Right lung (tissue), 5 donors: ENCODE measurements around the gene PIP5K1C. TPM values are rescaled to one million over a fixed set of nuclear protein-coding genes. Genes with fewer than 3 reads are reported as not detected.

ENCODE experiments used
- DNase-seq, 2 donors: peaks; one replicate each; pipeline ENCODE4 v3.0.0-alpha.2; 2013
- polyA plus RNA-seq, 5 donors: library from polyadenylated mRNA; unstranded; fragments of 120-200 nt; gene quantifications; one replicate each; pipeline versions ENCODE4 v1.2.1 to v1.2.3, GENCODE V29; 2013; ENCODE audit warnings: inconsistent platforms in 1 of 5, low replicate concordance in 1 of 5; ENCODE audit not compliant: insufficient read length in 5 of 5, insufficient read depth in 1 of 5

Gene PIP5K1C
- polyA plus RNA-seq, 5 donors, result 16.6 to 32.1 (median 23.6) TPM

DNA sequence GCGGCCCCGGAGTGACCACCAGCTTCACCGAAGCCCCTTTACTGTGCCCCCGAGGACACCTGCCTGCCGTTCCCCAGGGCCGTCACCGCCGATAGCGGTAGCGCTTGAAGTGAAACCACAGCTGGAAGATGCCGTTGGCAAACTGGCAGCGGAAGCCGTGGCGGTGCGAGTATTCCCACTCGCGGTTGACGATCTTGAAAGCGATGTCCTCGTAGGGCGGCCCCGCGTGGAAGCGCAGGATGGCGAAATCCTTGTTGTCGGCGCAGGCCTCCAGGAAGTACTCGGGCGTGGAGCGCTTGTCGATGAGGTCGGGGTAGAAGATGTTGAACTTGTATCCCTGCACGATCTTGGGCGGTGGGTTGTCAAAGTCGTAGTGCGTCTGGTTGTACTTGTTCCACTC is 88.4 kb downstream of the PIP5K1C start:
- DNase-seq, result no peak

DNA sequence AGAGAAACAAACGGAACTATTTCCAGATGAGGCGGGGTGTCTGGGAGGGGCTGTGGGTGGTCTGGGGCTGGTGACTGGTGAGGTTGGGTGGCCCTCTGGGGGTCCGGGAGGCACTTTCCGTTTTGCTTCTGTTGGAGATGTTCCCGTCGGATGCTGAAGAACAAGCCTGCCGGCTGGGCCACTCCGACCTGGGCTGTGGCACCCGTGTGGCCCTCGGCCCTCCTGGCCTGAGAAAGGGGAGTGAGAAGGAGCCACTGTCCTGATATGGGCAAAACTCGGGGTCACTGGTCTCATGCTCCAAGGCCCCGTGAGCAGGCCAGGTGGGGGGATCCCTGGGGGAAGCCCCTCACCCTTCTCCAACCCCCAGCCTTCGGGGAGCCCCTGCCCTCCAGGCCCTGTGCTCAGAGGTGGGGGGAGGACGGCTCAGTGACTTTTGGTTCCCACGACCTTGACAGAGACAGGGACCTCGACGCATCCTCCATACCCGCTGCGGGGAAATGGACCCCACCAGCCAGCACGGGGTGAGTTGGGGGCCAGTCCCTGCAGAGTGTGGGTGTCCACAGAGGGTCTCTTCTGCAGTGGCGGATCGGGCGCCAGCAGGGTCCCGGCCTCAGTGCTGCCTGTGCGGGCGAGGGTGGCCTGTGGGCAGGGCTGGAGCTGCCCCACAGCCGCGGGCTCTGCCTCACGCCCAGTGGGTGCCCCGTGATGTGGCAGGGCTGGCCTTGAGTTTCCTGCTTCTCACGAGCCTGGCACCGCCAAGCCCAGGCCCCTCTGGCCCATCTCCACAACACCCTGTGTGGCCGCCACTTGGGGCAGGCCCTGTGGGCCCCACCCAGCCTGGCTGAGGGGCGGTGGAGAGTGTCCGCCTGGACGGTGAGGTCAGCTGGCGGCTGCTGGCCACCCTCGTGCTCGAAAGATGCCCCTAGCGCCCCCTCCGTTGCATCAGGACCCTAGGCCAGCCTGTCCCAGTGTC is 89.2 kb downstream of the PIP5K1C start:
- DNase-seq, result no peak

DNA sequence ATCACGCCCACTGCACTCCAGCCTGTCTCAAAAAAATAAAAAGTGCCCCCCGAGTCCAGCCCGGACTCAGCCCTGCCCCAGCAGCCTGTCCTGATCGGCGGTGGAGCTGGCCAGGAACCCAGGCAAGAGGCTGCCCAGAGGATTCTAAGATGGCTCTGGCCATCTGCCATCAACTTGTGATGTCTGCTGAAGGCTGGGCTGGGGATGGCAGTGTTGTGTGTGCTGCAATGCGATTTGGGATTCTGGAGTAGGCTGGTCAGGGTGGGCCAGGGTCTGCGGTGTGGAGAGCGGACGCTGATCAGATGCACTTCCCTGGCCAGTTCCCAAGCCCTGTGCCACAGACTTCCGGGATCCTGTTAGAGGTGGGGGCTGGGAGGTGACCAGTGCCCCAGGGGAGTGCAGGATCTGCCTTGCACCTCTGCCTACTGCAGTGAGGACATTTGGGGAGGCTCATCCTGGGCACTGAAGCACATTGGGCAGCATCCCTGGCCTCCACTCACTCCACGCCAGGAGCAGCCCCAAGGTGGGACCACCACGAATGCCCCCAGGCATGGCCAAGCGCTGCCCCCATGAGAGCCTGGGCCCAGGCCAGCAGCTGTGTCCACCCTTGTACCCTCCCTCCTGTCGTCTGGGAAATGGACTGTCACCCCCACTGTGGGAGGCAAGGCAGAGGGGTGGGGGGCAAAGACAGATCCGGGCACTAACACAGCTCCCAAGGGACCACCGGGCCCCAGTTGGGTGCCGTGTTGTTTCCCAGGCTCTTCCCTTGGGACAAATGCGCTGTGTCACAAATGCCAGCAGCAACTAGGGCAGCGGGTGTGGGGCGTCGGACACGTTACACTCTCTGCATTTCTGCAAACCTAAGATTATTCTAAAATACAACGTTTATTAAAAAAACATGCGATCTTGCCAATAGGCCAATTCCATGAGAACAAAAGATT is 90.2 kb downstream of the PIP5K1C start:
- no peak for DNase-seq

DNA sequence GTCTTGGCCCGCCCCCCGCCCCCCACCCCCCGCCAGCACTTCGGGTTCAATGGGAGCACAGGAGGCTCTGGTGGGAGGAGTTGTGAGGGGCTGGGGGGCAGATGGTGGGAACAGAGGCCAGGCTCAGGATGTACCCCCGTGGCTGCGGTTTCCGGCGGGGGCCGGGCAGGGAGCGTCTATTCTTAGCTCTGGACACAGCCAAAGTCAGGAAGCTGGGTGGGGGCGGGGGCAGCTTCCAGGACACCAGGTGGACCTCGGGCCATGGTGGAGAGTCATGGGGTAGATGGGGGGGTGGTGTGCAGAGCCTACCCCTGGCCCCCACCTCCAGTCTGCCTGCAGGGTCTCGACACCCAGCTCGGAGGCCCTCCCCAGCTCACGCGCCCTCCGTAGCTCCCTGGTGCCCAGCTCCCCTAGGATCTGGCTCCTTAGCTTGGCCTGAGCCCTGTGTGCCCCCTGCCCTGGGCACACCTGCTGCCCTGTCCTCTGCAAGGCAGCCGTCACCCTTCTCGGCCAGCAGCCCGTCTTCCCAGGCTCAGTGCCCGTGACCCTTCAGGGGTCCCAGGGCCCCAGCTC is 91.4 kb downstream of the PIP5K1C start:
- no peak for DNase-seq

DNA sequence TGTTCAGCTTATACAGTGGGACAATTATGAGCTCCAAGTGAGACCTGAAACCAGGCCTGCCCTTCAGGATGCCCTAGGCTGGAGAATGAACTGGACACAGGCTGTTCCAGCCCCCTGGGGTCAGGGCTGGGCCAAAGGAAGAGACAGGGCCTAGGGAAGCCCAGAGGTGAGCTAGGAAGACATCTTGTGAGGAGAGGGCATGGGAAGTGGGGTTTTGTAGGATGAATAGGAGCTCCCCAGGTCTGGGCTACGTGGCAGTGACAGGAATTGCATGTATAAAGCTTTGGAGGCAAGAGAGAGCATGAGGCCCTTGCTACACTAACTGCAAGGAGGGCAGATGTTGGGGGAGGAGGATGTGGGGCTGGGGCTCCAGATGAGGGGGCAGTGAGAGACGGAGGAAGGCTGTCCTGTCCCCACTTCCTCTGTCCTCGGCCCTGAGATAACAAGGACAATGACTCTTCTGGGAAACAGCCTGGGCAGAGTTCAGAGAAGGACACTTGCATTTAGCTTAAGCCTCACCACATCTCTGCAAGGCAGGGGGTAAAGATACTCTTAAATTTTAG is 92.1 kb downstream of the PIP5K1C start:
- no peak for DNase-seq

DNA sequence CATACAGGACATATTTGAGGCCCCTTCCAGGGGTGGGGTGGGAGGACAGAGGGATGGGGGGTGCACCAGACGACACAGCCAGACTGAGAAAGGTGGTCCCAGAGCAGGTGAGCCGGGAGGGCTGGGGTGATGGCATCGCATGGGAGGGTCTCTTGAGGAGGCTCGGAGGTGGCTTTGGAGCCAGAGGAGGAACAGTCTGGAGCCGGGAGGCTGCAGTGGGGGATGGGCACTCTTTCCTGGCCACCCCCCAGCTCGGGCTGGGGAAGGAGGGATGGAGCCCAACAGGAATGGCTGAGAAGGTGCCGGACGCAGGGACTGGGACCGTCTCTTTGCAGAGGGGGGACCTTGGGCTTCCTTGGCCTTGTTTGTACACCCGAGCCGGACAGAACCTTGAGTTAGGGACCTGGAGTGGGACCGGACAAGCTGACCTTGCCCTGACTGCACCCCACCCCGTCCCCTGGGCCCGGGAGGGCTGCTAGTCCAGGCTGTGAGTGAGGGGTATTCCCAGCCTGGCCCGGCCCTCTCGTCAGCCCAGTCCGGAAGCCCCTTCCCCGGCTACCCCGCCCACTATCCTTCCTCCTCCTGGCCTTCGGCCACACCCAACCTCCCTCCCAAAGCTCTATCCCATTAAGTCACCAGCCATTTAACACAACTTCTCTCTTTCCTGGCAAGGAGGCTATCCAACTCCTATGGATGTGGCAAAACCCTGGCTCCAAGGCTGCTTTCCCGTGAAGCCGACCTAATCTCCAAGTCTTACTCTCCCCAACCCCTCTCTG is 92.8 kb downstream of the PIP5K1C start:
- DNase-seq, result peak in 1 of 2 donors; percentile 33

DNA sequence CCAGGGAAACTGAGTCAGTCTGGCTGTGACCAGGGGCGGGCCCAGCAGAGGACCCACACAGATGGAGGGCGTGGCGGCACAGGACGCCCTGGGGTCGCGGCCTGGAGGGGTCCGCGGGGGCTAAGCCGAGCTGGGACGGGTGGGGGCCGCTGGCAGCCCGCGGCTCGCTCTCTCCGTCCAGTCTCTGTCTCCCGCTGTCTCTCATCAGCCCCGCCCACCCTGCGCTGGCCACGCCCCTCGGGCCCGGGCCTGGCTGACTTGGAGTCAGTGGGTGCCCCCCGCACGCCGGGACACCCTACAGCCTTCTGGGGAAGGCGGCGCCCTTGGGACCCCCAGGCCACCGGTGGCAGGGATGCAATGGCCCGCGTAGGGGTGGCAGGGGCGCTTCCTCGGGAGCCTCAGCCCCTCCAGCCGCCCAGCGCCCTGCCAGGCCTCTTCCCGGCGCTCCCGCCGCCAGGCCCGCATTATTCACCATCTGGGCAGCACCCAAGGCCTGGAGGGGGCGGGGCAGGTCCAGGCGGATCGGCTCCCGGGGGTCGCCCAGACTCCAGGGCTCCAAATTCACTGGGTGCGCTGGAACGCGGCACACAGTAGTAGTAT is 93.5 kb downstream of the PIP5K1C start, which contains the start of gene TBXA2R:
TSS of gene TBXA2R (minus strand) at position 186 of the 600 bp plus-strand sequence. CDS start 6,241 bp downstream, outside the sequence.
- peak in 1 of 2 donors; percentile 31 for DNase-seq

DNA sequence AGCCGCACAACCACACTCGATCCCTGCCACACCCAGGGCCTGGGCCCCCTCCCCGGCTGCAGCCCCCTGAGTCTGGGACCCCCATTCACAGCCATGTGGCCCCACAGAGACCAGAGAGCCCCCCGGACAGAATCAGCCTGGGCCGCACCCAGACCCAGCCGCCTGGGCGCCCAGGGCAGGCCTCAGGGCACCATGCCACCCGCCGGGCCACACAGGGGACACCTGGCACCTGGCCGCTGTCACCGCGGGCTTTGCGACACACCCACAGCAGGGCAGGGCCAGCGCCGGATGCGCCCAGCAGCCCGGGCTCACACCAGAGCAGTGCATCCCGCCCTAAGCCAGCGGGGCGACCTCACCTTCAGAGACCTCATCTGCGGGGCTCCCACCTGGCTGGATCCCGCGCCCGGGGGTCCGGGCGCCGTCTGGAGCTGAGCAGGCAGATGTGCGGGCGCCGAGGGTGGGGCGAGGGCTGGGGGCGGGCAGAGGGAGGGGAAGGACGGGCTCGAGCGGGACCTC is 94.0 kb downstream of the PIP5K1C start:
- DNase-seq, result no peak

DNA sequence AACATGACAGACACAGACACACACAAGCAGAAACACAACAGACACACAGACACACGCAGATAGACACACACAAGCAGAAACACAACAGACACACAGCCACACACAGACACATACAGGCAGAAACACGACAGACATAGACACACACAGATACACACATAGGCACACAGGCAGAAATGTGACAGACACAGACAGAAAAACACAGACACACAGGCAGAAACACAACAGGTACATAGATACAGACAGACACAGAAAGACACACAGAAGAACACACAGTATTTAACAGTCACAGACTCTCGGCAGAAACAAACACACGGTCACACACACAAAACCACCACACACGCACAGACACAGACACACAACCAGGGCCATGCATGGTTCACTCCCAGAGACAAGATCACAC is 94.5 kb downstream of the PIP5K1C start:
- no peak for DNase-seq

DNA sequence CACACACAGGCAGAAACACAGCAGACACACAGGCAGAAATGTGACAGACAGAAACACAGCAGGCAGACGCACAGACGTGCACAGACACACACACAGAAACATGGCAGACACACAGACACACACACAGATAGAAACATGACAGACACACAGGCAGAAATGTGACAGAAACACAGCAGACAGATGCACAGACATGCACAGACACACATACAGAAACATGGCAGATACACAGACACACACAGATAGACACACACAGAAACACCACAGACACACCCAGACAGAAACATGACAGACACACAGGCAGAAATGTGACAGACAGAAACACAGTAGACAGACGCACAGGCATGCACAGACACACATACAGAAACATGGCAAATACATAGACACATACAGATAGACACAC is 94.9 kb downstream of the PIP5K1C start:
- no peak for DNase-seq

DNA sequence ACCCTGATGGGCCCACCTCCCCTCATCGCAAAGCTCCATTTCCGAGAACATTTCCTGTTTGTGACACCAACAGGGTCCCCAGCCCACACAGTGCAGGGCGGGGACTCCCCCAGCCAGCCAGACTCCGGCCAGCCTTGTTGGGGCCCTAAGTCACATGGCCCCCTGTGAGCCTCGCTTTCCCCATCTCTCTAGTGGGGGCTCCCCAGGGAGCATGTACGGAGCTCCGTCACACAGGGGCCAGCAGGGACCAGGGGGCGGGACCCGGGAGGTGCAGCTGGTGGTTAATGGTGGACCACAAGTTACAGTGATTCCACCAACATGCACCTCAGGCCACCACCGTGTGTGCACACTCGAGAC is 95.3 kb downstream of the PIP5K1C start:
- DNase-seq, result no peak

DNA sequence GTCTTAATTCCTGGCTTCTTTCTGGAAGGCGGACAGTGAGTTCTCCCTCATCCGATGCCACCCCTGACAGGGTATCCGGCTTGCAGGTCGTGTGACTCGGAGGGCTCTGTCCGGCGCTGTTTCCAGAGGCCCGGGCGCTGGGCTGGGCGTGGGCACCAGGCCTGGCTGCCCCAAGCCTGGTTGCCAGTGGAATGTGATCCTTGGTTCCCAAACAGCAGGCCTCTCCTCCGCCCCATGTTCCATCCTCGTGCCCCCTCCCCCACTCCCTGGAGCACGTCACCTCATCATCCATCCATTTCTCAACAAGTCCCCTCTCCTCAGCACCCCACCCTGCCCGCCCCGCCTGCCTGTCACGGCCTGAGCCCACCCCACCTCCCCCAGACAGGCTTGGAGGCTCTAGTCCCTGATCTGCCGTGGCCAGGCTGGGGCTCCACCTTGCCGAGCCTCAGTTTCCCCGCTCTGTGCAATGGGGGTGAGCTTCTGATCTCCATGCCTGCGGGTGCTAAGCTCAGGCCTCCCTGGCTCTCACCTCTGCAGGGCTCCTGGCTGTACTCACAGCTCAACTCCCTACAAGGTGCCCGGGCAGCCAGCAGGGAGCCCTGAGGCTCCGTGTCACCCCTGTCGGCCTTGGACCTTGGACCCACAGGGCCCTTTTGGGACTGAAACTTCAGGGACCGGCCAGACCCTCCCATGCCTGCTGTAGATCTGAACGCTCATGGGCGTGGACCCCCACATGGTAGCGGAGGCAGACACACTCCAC is 95.9 kb downstream of the PIP5K1C start:
- no peak for DNase-seq

DNA sequence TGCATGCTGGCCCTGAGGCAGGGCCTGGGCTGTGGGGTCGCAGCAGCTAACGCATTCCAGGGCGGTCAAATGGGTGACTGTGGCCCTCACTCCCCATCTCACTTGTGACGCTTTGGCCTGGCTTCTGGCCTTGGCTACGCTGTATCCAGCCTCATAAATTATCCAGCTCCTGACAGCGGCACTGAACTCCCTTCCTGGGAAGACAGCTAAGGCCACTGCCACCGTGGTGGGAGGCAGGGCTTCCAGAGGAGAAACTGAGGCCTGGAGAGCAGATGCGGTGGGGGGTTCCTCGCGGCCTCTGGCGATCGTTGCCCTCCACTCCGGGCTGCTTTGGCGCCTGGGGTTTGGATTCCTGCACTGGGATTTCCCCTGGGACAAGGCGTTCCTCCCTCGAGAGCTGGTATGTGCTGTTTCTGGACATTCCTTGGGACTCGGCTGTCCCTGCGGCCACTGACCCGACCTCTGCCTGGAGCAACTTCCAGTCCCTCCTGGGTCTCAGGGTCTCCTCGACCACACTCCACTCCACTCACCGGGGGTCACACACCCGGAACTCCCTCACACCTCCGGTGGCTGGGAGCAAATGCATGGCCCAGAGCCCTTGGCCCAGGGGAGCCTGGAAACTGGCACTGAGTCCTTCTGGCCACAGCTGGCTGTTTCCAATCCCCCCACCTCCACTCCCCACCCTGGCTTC is 97.0 kb downstream of the PIP5K1C start:
- DNase-seq, result no peak

DNA sequence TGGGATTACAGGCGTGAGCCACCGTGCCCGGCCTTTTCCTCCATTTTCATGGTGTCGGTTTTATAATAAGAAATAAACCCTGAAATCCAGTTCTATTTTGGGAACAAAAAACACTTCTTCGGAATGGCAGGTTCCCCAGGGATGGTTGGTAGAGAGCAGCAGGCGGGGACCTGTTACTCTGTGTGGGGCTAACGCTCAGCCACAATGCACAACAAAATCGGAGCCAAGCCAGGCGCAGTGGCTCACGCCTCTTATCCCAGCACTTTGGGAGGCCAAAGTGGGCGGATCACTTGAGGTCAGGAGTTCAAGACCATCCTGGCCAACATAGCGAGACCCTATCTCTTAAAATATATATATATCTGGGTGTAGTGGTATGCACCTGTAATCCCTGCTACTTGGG is 99.2 kb downstream of the PIP5K1C start:
- DNase-seq, result no peak

DNA sequence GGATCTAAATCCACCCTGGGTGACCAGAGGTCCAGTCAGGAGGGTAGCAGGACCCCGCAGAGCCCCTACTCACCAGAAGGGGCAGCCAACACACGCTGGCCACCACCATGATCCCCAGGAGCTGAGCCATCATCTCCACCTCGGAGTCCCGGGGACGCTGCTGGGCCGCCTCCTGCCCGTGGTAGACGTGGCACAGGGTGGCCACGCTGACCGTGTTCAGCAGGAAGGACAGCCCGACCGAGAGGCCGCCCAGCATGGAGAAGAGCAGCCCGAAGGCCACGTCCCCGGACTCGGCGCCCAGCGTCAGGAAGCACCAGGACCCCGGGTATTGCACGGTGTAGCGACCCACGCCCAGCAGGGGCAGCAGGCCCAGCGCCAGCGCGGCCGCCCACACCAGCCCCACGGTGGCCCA is 100.5 kb downstream of the PIP5K1C start:
- DNase-seq, result no peak

DNA sequence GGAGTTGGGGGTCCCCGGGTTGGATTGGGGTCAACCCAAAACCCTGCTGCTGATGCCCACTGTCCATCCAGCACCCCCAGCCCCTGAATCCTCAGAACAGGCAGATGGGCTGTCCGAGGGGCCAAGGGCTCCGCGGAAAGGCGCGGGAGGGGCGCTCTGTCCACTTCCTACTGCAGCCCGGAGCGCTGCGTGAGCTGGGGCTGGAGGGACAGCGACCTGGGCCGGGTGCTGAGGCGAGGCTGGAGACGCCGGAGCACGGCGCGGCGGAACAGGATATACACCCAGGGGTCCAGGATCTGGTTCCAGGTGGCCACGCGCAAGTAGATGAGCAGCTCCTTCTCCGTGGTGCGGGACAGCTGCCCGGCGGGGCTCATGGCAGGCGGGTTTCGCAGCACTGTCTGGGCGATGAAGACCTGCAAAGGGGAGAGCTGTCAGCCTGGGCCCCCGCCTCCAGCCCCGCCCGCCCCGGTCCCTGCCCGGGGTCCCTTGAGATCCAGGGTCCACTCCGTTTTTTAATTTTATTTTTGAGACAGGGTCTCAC is 104.7 kb downstream of the PIP5K1C start:
- DNase-seq, result no peak

DNA sequence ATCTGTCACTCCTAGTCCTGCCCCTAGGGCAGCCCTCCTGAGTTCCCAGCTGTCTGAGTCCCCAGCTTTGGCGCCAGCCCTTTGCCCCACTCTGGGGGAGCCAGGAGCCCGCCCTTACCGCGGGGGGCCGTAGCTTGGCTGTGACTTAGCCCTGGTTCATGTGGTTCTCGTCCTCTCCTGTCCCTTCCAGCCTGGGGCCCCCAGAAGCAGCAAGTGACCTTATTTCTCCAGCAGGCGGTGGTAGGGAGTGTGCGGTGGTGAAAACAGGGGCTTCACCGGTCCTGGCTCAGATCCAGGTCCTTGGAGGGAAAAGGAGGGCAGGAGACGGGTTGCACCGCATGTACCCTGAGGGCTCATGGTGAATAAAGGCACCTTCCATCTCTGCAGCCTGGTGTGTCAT is 107.1 kb downstream of the PIP5K1C start:
- no peak for DNase-seq

DNA sequence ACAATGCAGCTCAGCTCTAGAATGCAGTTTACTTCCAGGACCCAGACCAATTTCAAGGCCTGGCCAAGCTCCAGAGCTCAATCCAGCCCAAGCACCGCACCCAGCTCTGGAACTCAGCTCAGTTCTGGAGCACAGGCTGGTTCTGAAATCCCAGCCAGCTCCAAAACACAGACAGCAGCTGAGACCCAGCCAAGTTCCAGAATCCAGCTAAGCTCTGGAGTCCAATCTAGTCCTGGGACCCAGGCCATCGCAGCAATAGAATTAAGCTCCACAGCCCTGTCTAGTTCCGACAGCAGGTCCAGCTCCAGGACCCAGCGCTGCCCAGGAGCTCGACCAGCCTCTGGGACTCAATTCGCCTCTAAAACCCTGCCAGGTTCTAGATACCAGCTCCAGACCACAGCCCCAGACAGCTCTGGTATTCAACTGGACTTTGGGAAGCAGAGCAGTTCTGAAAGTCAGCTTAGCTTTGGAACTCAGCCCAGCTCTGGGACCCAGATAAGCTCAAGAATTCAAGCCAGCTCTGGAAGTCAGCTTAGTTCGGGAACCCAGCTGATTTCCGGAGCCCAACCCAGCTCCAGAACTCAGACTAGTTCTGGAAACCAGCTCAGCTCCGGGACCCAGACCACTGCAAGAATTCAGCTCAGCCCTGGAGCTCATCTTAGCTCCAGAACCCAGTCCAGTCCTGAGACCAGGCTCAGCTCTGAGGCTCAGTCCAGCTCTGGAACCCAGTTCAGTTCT is 108.2 kb downstream of the PIP5K1C start:
- DNase-seq, result no peak
